ENCODE results near the gene CAGE1. TPM values are rescaled to one million over a fixed set of nuclear protein-coding genes. Genes with fewer than 3 reads are reported as not detected.

Gene CAGE1
- total RNA-seq, 1 donor from 2014 or later: not detected

DNA sequence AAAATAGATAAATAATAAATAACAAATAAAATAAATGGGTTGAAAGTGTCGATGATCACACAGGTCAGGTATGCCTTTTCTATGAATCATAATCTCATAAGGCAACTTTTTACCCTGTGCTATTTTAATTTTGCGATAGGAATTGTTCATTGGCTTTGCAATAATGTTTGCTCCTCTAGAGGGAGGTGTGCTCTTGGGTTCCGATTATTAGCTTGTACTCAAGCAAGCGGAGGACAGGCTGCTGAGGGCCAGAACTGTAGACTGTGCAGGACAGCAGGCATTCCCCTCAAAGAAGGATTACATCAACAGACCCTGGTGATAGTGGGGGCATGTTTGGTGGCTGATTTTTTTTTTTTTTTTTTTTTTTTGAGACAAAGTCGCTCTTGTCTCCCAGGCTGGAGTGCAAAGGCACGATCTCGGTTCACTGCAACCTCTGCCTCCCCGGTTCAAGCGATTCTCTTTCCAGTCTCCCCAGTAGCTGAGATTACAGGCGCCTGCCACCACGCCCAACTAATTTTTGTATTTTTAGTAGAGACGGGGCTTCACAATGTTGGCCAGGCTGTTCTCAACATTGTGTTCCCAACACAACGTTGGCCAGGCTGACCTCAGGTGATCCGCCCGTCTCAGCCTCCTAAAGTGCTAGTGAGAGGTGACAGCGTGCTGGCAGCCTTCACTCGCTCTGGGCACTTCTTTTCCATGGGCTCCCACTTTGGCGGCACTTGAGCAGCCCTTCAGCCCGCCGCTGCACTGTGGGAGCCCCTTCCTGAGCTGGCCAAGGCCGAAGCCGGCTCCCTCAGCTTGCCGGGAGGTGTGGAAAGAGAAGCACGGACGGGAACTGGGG is 35.6 kb upstream of the CAGE1 start:
- DNase-seq (ENCODE audit: extremely low spot score in 2 of 2): no peak
- Histone ChIP-seq H3K27ac (no peak overlapping the region), H3K9me3 (no peaks in the 10 kb centered on the region), H3K36me3 (no peaks in the 10 kb centered on the region), H3K27me3 (no peaks in the 10 kb centered on the region), H3K4me3 (no peak overlapping the region), H3K4me1 (no peaks in the 10 kb centered on the region)
- TF ChIP-seq POLR2A (IDR thresholded peaks at IDR 0.05) (no peak), POLR2AphosphoS5 (IDR thresholded peaks at IDR 0.05; ENCODE audit: insufficient read depth in 1 of 2, low read depth in 1 of 2) (peak in 1 of 2 donors; percentile 56)
- TF ChIP-seq, protein P1, sequence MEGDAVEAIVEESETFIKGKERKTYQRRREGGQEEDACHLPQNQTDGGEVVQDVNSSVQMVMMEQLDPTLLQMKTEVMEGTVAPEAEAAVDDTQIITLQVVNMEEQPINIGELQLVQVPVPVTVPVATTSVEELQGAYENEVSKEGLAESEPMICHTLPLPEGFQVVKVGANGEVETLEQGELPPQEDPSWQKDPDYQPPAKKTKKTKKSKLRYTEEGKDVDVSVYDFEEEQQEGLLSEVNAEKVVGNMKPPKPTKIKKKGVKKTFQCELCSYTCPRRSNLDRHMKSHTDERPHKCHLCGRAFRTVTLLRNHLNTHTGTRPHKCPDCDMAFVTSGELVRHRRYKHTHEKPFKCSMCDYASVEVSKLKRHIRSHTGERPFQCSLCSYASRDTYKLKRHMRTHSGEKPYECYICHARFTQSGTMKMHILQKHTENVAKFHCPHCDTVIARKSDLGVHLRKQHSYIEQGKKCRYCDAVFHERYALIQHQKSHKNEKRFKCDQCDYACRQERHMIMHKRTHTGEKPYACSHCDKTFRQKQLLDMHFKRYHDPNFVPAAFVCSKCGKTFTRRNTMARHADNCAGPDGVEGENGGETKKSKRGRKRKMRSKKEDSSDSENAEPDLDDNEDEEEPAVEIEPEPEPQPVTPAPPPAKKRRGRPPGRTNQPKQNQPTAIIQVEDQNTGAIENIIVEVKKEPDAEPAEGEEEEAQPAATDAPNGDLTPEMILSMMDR (IDR thresholded peaks at IDR 0.05): peak in 1 of 3 experiments; percentile 22
- intact Hi-C loops (cut with DNase I): no loop called here

DNA sequence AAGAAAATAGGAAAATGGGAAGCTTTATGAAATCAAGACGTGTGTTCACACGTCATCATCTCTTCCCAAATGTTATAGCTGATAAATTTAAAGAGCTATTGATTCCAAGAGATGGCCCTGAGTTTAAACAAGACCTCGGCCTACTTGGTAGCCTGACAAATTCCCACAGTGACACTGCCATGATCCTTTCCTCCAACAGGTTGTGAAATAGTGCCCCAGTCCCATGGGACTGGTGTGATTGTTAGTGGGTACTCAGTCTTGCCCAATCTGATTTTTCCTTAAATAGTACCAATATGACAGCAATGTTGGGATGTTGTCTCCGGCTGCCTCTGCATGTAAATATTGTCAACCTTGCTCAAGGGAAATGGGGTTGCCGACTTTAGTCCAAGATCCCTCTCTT is 34.5 kb upstream of the CAGE1 start:
- H3K27ac ChIP-seq: no peak overlapping the region
- no peak for DNase-seq (ENCODE audit: extremely low spot score in 2 of 2)
- H3K9me3 ChIP-seq: no peaks in the 10 kb centered on the region
- intact Hi-C loops (cut with DNase I): no loop called here
- no peak for TF ChIP-seq POLR2AphosphoS5 (IDR thresholded peaks at IDR 0.05; ENCODE audit: insufficient read depth in 1 of 2, low read depth in 1 of 2)
- TF ChIP-seq POLR2A (IDR thresholded peaks at IDR 0.05): no peak
- TF ChIP-seq, protein P1 (IDR thresholded peaks at IDR 0.05): no peak
- no peaks in the 10 kb centered on the region for H3K4me1 ChIP-seq
- no peaks in the 10 kb centered on the region for H3K36me3 ChIP-seq
- H3K4me3 ChIP-seq: no peak overlapping the region
- no peaks in the 10 kb centered on the region for H3K27me3 ChIP-seq

DNA sequence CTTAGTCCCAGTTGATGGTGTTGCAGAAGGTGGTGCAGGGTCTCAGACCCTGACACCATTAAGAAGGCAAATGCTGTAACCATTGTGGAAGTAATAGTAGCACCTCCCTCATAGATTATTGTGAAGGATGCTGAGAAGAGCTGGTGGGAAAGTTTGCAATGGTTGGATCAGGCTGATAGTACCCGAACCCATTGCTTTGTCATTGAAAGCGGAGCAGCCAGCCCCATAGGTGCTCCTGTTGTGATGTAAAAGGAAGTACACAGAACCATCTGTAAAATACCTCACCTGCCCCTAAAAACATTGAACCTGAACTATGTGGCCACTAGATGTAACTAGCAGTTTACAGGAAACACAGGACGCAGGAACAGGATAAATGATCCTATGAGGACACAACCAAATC is 31.5 kb upstream of the CAGE1 start:
- H3K4me1 ChIP-seq: no peaks in the 10 kb centered on the region
- H3K4me3 ChIP-seq: no peak overlapping the region
- no peaks in the 10 kb centered on the region for H3K27me3 ChIP-seq
- no peak for DNase-seq (ENCODE audit: extremely low spot score in 2 of 2)
- no peaks in the 10 kb centered on the region for H3K9me3 ChIP-seq
- intact Hi-C loops (cut with DNase I): no loop called here
- TF ChIP-seq POLR2AphosphoS5 (IDR thresholded peaks at IDR 0.05; ENCODE audit: insufficient read depth in 1 of 2, low read depth in 1 of 2) (no peak), POLR2A (IDR thresholded peaks at IDR 0.05) (no peak)
- TF ChIP-seq, protein P1 (IDR thresholded peaks at IDR 0.05): no peak
- H3K27ac ChIP-seq: no peak overlapping the region
- peaks cover 0 to 10% of the 10 kb centered on the region in 2 donors for H3K36me3 ChIP-seq

DNA sequence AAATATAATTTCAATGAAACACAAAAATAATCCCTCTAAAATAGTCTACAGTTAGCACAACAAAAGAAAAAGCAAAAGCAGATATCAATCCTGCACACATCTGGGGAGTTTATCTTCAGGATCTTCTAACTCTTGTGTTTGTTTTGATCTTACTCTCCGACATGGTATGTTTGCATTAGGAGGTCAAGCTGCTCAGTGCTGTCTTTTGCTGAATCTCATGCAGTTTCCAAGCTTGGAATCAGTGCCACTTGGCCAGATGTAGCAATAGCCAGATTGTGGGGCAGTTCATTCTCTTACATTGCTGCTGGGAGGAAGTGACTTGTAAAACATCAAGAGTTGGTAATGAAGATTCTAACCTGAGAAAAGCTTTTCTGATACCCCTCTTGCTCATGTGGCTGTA is 29.5 kb upstream of the CAGE1 start:
- TF ChIP-seq, protein P1 (IDR thresholded peaks at IDR 0.05): no peak
- TF ChIP-seq POLR2AphosphoS5 (IDR thresholded peaks at IDR 0.05; ENCODE audit: insufficient read depth in 1 of 2, low read depth in 1 of 2): no peak
- no peak for TF ChIP-seq POLR2A (IDR thresholded peaks at IDR 0.05)
- no peaks in the 10 kb centered on the region for H3K4me1 ChIP-seq
- no peak overlapping the region for H3K4me3 ChIP-seq
- peaks cover 0 to 29% of the 10 kb centered on the region in 2 donors for H3K36me3 ChIP-seq
- intact Hi-C loops (cut with DNase I): no loop called here
- H3K27ac ChIP-seq: no peak overlapping the region
- no peak for DNase-seq (ENCODE audit: extremely low spot score in 2 of 2)
- no peaks in the 10 kb centered on the region for H3K9me3 ChIP-seq
- H3K27me3 ChIP-seq: no peaks in the 10 kb centered on the region

DNA sequence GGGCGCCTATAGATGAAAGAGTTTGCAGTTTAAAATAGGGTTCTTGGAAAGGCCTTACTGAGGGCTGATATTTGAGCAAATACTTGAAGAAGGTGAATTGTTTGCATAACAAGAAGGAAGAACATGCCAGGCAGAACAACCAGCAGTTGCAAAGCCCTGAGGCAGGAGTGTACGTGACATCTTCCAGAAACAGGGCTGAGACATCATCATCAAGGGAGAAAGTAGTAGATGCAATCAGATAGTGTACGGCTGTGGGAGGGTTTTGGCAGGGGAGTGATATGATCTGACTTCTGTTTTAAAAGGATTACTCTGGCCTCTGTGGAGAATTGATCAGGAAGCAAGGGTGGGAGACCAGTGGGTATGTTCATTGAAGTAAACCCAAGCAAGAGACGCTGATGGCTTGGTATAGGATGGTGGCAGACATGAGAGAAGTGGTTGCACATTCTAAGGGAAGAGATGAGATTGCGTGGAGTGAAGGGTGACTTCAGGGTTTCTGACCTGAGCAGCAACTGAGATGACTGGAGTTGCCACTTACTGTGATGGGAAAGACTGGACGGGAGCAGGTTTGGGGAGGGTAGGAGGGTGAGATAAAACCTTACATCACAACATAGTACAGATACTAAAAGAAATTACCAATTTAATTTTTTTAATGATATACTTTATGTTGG is 28.8 kb upstream of the CAGE1 start:
- no peak for DNase-seq (ENCODE audit: extremely low spot score in 2 of 2)
- Histone ChIP-seq H3K27me3 (no peaks in the 10 kb centered on the region), H3K4me1 (no peaks in the 10 kb centered on the region), H3K36me3 (peaks cover 0 to 35% of the 10 kb centered on the region in 2 donors), H3K27ac (no peak overlapping the region), H3K4me3 (no peak overlapping the region), H3K9me3 (no peaks in the 10 kb centered on the region)
- TF ChIP-seq, protein P1 (IDR thresholded peaks at IDR 0.05): no peak
- no peak for TF ChIP-seq POLR2AphosphoS5 (IDR thresholded peaks at IDR 0.05; ENCODE audit: insufficient read depth in 1 of 2, low read depth in 1 of 2)
- TF ChIP-seq POLR2A (IDR thresholded peaks at IDR 0.05): no peak
- intact Hi-C loops (cut with DNase I): no loop called here
